GM19468 (cell line): ENCODE data around the gene MET.
"Not testable (repeated sequence)": the region's sequence is repeated elsewhere in the genome, so short reads cannot be mapped to it uniquely, and the experiment has no call there.

ENCODE experiments used
- ATAC-seq: cut with Tn5 transposase; IDR thresholded peaks from one replicate; pipeline ENCODE4 v1.9.1; 2021; ENCODE audit warnings: mild to moderate bottlenecking, moderate library complexity, moderate number of reproducible peaks; ENCODE audit not compliant: unreplicated experiment; ENCODE audit errors: extremely low read depth

MET gene

DNA sequence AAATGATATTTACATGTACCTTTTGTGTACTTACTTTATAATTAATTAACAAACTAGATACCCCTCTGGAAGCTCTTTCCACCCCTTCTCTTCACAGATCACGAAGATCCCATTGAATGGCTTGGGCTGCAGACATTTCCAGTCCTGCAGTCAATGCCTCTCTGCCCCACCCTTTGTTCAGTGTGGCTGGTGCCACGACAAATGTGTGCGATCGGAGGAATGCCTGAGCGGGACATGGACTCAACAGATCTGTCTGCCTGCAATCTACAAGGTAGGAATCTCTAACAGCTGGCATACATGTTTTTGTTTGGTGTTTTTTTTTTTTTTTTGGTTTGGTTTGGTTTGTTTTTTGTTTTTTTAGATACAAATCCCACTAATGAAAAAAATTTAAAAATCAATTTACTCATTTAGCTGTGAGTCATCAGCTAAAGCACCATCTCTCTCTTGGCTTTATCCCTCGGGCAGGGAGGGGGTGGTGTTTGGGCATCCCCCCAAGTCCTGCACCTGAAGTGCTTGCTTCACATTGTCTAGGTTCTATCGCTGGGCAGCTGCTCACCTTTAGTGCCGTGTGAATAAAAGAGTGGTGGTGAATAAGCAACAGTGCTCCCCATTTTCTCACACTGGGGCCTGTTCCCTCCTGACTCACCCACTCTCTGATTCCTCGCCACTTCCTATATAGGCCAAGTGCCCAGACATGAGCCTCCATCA, 68.9 kb downstream of the MET start:
- ATAC-seq: no peak

DNA sequence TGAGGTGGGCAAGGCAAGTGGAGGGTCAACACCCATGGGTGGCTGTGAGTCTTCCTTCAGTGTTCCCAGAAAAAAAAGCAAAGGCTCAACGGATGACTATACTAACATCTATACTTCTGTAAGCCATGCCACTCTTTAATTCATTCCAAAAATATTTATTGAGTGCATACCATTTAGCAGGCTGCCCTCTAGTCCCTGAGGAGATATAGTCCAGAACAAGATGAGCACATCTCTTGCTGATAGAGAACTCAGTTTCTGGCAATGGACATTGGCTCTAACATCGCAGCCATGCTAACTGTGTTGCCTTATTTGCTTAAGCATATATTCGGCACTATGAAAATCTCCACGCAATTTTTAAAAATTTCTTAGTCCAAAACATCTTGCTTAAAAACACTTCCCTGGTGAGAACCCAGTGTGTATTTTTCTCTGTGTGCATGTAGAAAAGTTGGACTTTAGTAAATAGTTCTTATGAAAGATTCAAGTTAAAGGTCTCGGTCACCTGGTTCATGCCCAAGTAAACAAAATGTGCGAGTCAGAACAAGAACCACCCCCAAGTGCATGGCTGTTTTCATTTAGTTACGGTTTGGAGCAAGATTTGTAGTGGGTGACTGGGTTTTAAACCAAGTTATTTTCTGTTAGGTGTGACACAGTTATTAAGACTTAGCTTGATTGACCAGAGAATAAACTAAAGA, 69.8 kb downstream of the MET start:
- ATAC-seq: no peak

DNA sequence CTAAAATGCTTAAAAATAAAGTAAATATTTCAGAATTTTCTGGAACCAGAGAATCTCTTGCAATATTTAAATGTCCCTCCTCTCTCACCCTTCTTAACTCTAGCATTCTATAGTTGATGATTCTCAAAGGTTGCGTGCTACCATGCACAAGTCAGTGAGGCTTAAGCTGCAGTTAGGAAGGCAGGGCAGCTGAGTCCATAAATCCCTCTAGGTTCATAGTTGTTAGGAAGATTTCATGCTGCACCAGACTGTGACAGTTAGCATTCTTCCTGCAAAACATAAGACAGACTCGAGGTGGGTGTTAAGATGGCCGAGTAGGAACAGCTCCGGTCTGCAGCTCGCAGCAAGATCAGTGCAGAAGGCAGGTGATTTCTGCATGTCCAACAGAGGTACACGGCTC, 70.6 kb downstream of the MET start:
- no peak for ATAC-seq

DNA sequence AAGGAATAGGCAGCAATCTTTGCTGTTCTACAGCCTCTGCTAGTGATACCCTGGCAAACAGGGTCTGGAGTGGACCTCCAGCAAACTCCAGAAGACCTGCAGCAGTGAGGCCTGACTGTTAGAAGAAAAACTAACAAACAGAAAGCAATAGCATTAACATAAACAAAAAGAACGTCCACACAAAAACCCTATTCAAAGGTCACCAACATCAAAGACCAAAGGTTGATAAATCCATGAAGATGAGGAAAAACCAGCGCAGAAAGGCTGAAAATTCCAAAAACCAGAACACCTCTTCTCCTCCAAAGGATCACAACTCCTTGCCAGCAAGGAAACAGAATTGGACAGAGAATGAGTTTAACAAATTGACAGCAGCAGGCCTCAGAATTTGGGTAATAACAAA, 71.8 kb downstream of the MET start:
- ATAC-seq: not testable (repeated sequence)

DNA sequence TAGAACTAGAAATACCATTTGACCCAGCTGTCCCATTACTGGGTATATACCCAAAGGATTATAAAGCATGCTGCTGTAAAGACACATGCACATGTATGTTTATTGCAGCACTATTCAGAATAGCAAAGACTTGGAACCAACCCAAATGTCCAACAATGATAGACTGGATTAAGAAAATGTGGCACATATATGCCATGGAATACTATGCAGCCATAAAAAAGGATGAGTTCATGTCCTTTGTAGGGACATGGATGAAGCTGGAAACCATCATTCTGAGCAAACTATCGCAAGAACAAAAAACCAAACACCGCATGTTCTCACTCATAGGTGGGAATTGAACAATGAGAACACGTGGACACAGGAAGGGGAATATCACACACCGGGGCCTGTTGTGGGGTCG, 74.4 kb downstream of the MET start:
- ATAC-seq: not testable (repeated sequence)

DNA sequence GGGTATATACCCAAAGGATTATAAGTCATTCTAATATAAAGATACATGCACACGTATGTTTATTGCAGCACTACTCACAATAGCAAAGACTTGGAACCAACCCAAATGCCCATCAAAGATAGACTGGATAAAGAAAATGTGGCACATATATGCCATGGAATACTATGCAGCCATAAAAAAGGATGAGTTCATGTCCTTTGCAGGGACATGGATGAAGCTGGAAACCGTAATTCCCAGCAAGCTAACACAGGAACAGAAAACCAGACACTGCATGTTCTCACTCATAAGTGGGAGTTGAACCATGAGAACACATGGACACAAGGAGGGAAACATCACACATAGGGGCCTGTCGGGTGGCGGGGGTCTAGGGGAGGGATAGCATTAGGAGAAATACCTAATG, 79.1 kb downstream of the MET start:
- not testable (repeated sequence) for ATAC-seq

DNA sequence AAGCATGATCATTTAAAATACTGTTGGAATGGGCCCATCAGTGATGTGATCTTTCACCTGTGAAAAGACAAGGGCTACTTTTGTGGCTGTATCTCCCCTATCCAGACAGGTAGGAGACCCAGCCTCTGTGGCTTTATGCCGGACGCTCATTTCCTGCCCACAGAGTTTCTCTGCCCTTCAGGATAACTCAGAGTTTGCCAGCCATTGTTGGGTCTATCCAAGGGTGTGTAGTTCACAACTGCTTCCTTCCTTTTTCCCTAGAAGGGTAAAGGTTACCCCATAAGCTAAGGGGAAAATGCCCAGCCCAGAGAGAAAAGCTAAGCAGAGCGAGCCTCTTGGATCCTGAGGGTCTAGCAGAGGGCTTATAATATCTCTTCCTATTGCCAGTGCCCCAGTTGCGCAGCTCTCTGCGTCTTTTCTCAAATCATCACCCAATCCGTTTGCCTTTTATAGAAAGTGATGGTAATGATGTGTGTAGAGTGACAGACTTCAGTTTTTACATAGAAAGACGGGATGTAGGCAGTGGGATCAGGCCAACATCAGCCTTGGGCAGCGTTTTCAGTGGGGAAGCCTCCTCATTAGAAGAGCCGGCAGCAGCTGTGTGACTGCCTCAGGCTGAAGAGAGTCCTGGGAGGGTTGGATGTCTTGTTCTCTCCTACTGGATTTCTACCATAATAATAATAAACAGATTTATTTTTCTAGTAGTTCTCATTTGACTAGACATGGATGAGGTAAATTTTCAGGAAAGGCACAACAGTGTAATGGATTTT, 80.5 kb downstream of the MET start:
- no peak for ATAC-seq

DNA sequence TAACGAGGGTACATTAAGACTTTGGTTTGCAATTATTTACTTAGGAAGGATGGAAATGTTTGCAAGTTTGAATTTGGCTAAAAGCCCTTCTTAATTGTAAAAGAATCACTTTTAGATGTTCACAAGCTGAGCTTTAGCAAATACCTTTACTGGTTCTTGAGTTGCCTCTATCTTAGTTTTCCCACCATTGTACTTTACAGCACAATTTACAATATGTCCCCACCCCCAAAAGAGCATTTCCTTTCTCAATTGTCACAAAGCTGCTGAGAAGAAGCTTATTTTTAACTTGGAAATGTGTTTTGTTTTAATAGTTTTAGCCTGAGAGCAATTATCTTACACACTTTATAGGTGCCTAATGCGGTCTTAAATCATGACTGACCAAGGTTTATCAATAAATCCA, 81.1 kb downstream of the MET start:
- ATAC-seq: no peak

DNA sequence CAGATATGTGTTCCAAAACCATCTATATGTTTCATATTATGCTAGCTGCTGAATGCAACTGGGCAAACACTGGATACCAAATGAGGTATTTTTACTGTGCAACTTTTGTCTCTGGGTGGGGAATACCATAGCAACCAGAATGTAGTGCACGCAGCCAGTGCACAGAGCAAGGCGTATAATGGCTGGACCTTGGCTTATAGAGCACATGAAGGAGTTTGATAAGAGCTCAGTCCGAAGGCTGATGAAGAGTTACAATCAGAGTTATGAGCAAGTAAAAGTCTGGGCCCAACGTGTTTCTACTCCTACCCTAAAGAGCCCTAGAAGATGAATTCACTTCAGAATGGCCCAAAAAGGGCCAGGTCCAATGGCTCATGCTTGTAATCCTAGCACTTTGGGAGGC, 82.2 kb downstream of the MET start:
- ATAC-seq: no peak

DNA sequence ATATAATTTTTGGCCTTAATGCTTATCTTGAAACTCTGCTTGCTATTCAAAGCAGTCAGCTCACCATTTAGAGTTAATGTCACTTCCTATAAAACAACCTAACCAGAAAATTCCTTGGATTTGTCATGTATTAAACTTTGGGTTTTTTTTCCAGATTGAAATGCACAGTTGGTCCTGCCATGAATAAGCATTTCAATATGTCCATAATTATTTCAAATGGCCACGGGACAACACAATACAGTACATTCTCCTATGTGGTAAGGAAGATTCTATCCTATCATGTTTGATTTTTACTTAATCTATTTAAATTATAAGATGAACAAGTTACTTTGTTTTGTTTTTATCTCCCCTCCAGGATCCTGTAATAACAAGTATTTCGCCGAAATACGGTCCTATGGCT, 85.3 kb downstream of the MET start:
- no peak for ATAC-seq

DNA sequence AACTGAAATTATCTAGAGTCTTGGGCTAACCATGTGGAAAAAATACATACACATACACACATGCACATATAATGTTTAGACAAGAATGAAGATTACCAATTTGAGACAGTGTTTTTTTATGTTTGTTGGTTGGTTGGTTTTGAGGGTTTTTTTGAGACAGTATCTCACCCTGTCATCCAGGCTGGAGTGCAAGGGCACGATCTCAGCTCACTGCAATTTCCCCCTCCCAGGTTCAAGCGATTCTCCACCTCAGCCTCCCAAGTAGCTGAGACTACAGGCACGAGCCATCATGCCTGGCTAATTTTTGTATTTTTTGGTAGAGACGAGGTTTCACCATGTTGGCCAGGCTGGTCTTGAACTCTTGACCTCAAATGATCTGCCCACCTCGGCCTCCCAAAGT, 87.6 kb downstream of the MET start:
- not testable (repeated sequence) for ATAC-seq

DNA sequence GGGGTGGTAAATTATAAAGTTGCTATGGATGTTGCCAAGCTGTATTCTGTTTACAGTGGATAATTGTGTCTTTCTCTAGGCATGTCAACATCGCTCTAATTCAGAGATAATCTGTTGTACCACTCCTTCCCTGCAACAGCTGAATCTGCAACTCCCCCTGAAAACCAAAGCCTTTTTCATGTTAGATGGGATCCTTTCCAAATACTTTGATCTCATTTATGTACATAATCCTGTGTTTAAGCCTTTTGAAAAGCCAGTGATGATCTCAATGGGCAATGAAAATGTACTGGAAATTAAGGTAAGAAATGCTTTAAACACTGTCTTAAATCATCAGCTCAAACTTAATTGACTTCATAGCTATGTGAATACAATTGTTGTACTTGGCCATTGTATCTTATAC, 91.0 kb downstream of the MET start:
- ATAC-seq: no peak

DNA sequence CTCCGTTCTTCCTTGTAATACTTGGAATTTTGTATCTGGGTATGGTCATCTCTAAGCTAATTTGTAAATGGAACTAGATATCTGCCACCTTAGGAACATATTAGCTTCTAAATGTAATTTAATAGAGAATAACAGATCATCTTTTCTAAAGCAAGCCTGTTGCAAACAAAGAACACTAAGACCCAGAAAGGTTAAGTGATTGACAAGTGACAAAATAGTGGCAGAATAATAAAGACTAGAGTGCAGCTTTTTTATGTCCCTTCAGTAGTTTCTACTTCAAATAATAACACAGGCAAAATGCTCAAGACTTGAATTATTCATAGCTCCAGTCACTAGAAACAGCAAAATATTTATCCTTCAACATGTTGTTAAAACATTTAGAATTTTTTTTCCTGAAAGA, 91.7 kb downstream of the MET start:
- ATAC-seq: no peak

DNA sequence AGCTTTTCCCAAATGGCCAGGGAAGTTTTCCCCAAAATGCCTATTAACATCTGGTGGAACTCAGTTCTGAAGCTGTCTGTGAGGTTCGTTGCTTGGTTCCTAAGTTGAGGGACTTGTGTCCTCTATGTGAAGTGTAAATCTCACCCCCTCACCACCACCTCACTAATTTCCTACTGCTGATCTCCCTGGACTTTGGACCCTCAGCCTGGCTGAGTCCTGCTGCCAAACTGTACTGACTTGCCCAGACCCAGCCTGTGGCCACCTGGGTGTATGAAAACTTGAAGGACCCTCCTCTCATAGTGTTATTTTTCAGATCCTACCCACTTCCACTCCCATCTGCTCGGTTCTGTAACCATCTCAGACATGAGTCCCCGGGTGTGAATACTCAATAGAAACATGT, 94.9 kb downstream of the MET start:
- no peak for ATAC-seq

DNA sequence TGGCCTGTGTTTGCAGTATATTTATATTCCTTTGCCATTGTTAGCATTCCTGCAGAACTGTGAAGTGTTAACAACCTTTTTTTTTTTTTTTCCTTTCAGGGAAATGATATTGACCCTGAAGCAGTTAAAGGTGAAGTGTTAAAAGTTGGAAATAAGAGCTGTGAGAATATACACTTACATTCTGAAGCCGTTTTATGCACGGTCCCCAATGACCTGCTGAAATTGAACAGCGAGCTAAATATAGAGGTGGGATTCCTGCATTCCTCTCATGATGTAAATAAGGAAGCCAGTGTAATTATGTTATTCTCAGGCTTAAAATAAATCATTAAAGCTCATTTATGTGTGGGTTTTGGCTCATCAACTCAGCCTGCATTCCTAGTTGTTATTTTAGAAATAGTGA, 97.5 kb downstream of the MET start:
- ATAC-seq: no peak

DNA sequence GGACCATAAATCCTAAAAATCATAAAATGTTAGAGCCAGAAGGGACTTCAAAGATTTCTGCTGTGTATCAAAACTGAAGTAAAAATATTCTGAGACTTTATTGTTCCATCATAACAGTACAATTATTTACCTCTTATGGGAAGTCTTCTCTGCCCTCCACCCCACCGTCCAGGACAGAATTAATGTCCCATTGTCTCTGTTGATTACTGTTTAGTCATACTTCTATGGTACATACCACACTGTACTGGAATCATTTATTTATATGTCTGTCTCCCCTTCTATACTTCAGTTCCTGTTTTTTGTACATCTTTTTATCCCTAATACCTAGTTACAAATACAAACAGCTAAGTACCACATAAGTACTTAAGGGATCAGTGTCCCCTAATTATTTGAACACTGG, 98.9 kb downstream of the MET start:
- ATAC-seq: no peak

DNA sequence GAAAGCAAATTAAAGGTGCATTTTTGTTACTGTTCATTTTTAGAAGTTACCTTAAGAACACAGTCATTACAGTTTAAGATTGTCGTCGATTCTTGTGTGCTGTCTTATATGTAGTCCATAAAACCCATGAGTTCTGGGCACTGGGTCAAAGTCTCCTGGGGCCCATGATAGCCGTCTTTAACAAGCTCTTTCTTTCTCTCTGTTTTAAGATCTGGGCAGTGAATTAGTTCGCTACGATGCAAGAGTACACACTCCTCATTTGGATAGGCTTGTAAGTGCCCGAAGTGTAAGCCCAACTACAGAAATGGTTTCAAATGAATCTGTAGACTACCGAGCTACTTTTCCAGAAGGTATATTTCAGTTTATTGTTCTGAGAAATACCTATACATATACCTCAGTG, 99.6 kb downstream of the MET start:
- no peak for ATAC-seq

DNA sequence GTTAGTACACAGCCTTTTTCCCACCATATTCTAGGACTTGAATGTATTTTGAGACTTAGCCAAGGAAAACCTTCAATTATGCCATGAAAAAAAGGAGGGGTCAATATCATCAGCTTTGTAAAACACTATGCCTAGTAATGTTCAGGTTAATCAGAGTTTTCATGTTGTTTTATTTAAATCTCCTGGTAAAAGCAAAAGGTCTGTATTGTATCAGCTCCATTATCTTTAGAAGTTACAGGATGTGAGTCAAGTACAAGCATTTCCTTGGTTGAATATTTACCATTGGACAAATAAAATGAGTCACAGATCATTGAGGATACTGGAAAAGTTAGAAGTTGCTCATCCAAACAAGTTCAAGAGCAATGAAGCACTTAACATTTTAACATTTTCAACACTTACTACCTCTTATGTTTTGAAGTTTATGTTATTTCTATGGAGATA, 100.4 kb downstream of the MET start:
- ATAC-seq: no peak

DNA sequence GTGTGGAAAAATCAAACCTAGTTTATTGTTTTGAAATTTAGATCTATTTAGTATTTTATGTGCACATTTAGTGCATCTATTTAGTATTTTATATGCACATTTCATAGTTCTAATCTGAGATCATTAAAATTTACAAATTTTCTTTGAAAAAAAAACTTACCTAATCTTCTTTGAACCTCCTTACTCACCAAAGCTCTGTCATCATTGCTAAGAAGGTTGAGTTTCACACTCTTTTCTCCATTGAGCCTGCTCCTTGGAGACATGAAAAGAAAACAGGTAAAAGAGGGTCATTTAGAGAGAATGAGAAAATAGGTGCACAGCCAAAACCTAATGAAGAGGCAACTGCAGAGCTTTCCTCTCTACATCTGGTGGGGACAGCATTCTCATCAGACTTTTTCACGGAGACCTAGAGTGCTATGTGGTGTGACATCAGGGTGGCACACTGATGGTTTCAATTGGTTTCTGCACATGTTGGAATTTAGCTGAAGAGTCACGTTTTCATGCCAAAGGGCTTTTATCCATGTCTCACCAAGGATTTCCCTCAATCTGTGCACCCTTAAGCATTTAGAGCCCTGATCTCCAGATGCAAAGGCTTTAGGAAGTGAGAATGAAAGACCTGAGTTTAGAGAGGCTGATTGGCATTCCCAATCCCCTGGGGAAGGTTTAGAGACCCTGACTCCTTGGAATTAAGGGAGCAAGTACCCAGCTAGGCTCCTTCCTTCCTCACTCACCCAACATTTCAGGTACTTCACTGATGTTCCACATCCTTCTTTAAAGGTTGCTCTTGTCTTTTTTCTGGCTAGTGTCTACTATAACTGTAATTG, 101.1 kb downstream of the MET start:
- ATAC-seq: no peak

DNA sequence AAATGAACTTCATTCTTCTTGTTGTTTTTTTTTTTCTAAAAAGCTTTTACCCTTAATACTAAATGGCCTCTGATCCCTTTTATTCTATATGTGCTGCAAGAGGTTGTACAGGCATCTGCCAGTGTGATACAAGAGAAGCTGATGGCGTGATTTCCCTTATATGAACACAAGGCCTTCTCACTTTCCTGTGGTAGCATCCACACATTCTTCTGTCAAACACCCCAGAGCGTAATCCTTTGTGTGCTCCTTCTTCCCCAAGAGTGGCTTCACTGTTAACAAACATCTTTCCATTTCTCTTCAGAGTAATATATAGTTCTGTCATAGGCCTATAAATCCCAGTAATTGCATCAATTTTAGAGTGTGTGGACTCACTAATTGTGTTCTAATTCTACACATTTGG, 104.0 kb downstream of the MET start:
- no peak for ATAC-seq
